HepG2 (cell line): ENCODE measurements around the gene TELO2. TPM values are rescaled to one million over a fixed set of nuclear protein-coding genes. Genes with fewer than 3 reads are reported as not detected.

Experiments used
- ATAC-seq: fragments of 200-7000 bp; cut with Tn5 transposase; 3 replicates; pipeline ENCODE4 v1.9.1; 2020; ENCODE audit warnings: mild to moderate bottlenecking, moderate library complexity
- BruUV-seq: library from RNA; stranded (reverse); fragments of 400-500 nt; replicated peaks from 2 replicates; lab custom pipeline; 2021; lab: Mats Ljungman, UMichigan
- CTCF ChIA-PET: fragments of 300-600 bp; formaldehyde crosslinking; extraction: SDS; loops from one replicate; lab custom pipeline; 2021; ENCODE audit warnings: low total read pairs, inconsistent platforms, low intra/inter-chr PET ratio; lab: Yijun Ruan, JAX
- POLR2A ChIA-PET: fragments of 350-600 bp; sonication (Branson Sonifier 250); formaldehyde crosslinking; loops from one replicate; lab custom pipeline; 2020; ENCODE audit warnings: antibody characterized with exemption, inconsistent platforms; lab: Yijun Ruan, JAX
- DNase-seq: peaks from one replicate; pipeline ENCODE4 v3.0.0-alpha.2; 2015; ENCODE audit warnings: low spot score
- FAIRE-seq: peaks from 3 replicates; lab custom pipeline; 2011; peaks lifted over from hg19 to GRCh38; lab: Jason Lieb, UNC
- H2AFZ ChIP-seq: one replicate; pipeline ENCODE4 v1.6.1; 2011; ENCODE audit warnings: low read length, inconsistent platforms
- H3K27ac ChIP-seq: fragments of 300-600 bp; 3 replicates; pipeline ENCODE4 v1.8.0; 2011; ENCODE audit warnings: mixed run types, mild to moderate bottlenecking, mixed read lengths, low read length, inconsistent platforms; ENCODE audit not compliant: insufficient read depth; ENCODE audit errors: extremely low read length
- H3K27me3 ChIP-seq, 2 experiments: fragments of 200-600 bp in 1 of 2; 2 replicates in 1 of 2; 3 replicates in 1 of 2; pipeline versions ENCODE4 v1.6.0 to v1.8.0; 2011; ENCODE audit warnings: low read length in 2 of 2, mild to moderate bottlenecking in 2 of 2, moderate library complexity in 2 of 2, inconsistent platforms in 1 of 2; ENCODE audit not compliant: insufficient read depth in 2 of 2, control insufficient read depth in 1 of 2
- H3K36me3 ChIP-seq, 2 experiments: fragments of 200-600 bp in 1 of 2; replicated peaks in 1 of 2; 2 replicates in 1 of 2; 3 replicates in 1 of 2; pipeline versions ENCODE4 v1.5.1 to v1.8.0; 2011; ENCODE audit warnings: low read length in 2 of 2, inconsistent platforms in 1 of 2; ENCODE audit not compliant: insufficient read depth in 2 of 2, control insufficient read depth in 1 of 2
- H3K4me1 ChIP-seq: 2 replicates; pipeline ENCODE4 v1.5.1; 2012; ENCODE audit warnings: low read length, inconsistent platforms; ENCODE audit not compliant: insufficient read depth
- H3K4me2 ChIP-seq: 2 replicates; pipeline ENCODE4 v1.6.0; 2011; ENCODE audit warnings: low read depth, low read length, inconsistent platforms
- H3K4me3 ChIP-seq, 3 experiments: fragments of 200-600 bp in 1 of 3; sonication (generic), shearing (Covaris generic) in 1 of 3; replicated peaks in 1 of 3; 2 replicates each; pipeline ENCODE4 v1.5.1; 2011 to 2016; ENCODE audit warnings: low read length in 3 of 3, inconsistent platforms in 2 of 3, low read depth in 2 of 3, mild to moderate bottlenecking in 2 of 3, control low read depth in 1 of 3, mixed read lengths in 1 of 3; ENCODE audit not compliant: insufficient read depth in 1 of 3
- H3K79me2 ChIP-seq: one replicate; pipeline ENCODE4 v1.6.1; 2011; ENCODE audit warnings: low read length, inconsistent platforms; ENCODE audit not compliant: insufficient read depth
- H3K9ac ChIP-seq: 2 replicates; pipeline ENCODE4 v1.6.0; 2011; ENCODE audit warnings: mild to moderate bottlenecking, low read depth, low read length, inconsistent platforms; ENCODE audit not compliant: insufficient read depth
- H3K9me3 ChIP-seq: 2 replicates; pipeline ENCODE4 v1.5.1; 2012; ENCODE audit warnings: mild to moderate bottlenecking, low read length
- H4K20me1 ChIP-seq: 2 replicates; pipeline ENCODE4 v1.6.0; 2011; ENCODE audit warnings: inconsistent platforms, mild to moderate bottlenecking, low read length, moderate library complexity; ENCODE audit not compliant: insufficient read depth
- ESRRA ChIP-seq: sonication (generic); formaldehyde crosslinking; IDR thresholded peaks from 2 replicates; pipeline ENCODE4 v1.5.1; 2020; ENCODE audit warnings: mild to moderate bottlenecking, low read depth, missing genetic modification reagents
- FOXA3 ChIP-seq: IDR thresholded peaks from 2 replicates; pipeline ENCODE4 v1.6.1; 2016; ENCODE audit warnings: missing genetic modification reagents, missing compliant biosample characterization
- HES4 ChIP-seq: sonication (generic); formaldehyde crosslinking; IDR thresholded peaks from 2 replicates; pipeline ENCODE4 v1.9.0; 2021; ENCODE audit warnings: mild to moderate bottlenecking, missing genetic modification reagents, borderline replicate concordance
- HMG20A ChIP-seq: IDR thresholded peaks from 2 replicates; pipeline ENCODE4 v1.6.1; 2016; ENCODE audit warnings: borderline replicate concordance
- KAT7 ChIP-seq: IDR thresholded peaks from 2 replicates; pipeline ENCODE4 v1.6.1; 2018; ENCODE audit warnings: borderline replicate concordance, missing compliant biosample characterization
- MAFF ChIP-seq: IDR thresholded peaks from 2 replicates; pipeline ENCODE4 v1.6.1; 2011; ENCODE audit warnings: low read depth, low read length, improper control_type of control experiment
- PHF8 ChIP-seq: sonication (generic); formaldehyde crosslinking; IDR thresholded peaks from 2 replicates; pipeline ENCODE4 v1.5.0; 2020; ENCODE audit warnings: missing genetic modification reagents
- SMYD3 ChIP-seq: sonication (generic); formaldehyde crosslinking; IDR thresholded peaks from 2 replicates; pipeline ENCODE4 v1.8.1; 2023; ENCODE audit warnings: mild to moderate bottlenecking, missing genetic modification reagents
- ZNF12 ChIP-seq: sonication (generic); formaldehyde crosslinking; IDR thresholded peaks from 2 replicates; pipeline ENCODE4 v1.5.0; 2020; ENCODE audit warnings: missing genetic modification reagents
- ZNF564 ChIP-seq: sonication (generic); formaldehyde crosslinking; IDR thresholded peaks from 2 replicates; pipeline ENCODE4 v1.8.1; 2023; ENCODE audit warnings: mild to moderate bottlenecking, missing genetic modification reagents
- ZNF616 ChIP-seq: sonication (generic); formaldehyde crosslinking; IDR thresholded peaks from 2 replicates; pipeline ENCODE4 v1.5.0; 2020; ENCODE audit warnings: low read depth, mild to moderate bottlenecking, missing genetic modification reagents
- ZNF772 ChIP-seq: sonication (generic); formaldehyde crosslinking; IDR thresholded peaks from 2 replicates; pipeline ENCODE4 v1.5.0; 2020; ENCODE audit warnings: mild to moderate bottlenecking, missing genetic modification reagents
- WGBS: methylation state at CpG from one replicate; pipeline ENCODE4 v1.1.6; 2017; ENCODE audit warnings: low lambda C conversion rate; 5-methylcytosine and 5-hydroxymethylcytosine counted together
- in situ Hi-C: cut with HindIII; loops from 2 replicates; pipeline ENCODE4 v1.10.0; 2017; ENCODE audit warnings: low pct_unique_long_range_greater_than_20kb; ENCODE audit not compliant: extremely low pct_ligation_motif_present
- intact Hi-C: fragments of 100-400 bp; cut with micrococcal nuclease; formaldehyde crosslinking; loops from one replicate; pipeline ENCODE4 v1.10.0; 2022; ENCODE audit not compliant: unreplicated experiment
- polyA plus RNA-seq, 8 experiments: library from polyadenylated mRNA; depleted of rRNA in 3 of 8; stranded (reverse) in 7 of 8; unstranded in 1 of 8; fragments of >200 nt; fragmentation: Illumina TruSeq in 4 of 8; extraction: Trizol in 4 of 8; gene quantifications; 2 replicates each; pipeline versions ENCODE4 v1.2.1 to v1.2.3, GENCODE V29; 2011 to 2016; ENCODE audit warnings: low read depth in 4 of 8, missing spikeins in 1 of 8, mixed read lengths in 1 of 8; ENCODE audit not compliant: insufficient read depth in 1 of 8
- total RNA-seq, 5 experiments: library from RNA; depleted of rRNA; stranded (reverse); fragments of >200 nt; fragmentation: Illumina TruSeq; extraction: Trizol; gene quantifications; 2 replicates each; pipeline ENCODE4 v1.2.3, GENCODE V29; 2016; ENCODE audit warnings: low read depth in 1 of 5
- TF ChIP-seq, protein P1 (sequence below): sonication (generic); formaldehyde crosslinking; IDR thresholded peaks from 2 replicates; pipeline ENCODE4 v1.5.0; 2020; ENCODE audit warnings: missing genetic modification reagents, mild to moderate bottlenecking, borderline replicate concordance

The TELO2 gene
- total and polyA plus RNA-seq, 2 of the 13 experiments (the other 11 are each of a cell fraction or from before 2014, with no cell fraction given), result 10.1 to 17.9 TPM

GRCh38 chr16:1459967-1460366 lies 33.2 kb upstream of the TELO2 start:
- BruUV-seq, result no TSS peak
- Histone ChIP-seq H2AFZ (no peak overlapping the region), H3K79me2 (no peaks in the 10 kb centered on the region), H3K4me2 (no peak overlapping the region)
- CTCF ChIA-PET, result no interaction called here
- POLR2A ChIA-PET, result no interaction called here
- no peak for DNase-seq
- TF ChIP-seq HES4 (no peak), HMG20A (CRISPR knock-in tag) (no peak), ZNF772 (CRISPR knock-in tag) (no peak), PHF8 (no peak), MAFF (no peak), ZNF616 (CRISPR knock-in tag) (no peak), ZNF12 (no peak), ZNF564 (no peak), ESRRA (CRISPR knock-in tag) (no peak), KAT7 (CRISPR knock-in tag) (no peak), SMYD3 (no peak), FOXA3 (no peak)
- TF ChIP-seq, protein P1, sequence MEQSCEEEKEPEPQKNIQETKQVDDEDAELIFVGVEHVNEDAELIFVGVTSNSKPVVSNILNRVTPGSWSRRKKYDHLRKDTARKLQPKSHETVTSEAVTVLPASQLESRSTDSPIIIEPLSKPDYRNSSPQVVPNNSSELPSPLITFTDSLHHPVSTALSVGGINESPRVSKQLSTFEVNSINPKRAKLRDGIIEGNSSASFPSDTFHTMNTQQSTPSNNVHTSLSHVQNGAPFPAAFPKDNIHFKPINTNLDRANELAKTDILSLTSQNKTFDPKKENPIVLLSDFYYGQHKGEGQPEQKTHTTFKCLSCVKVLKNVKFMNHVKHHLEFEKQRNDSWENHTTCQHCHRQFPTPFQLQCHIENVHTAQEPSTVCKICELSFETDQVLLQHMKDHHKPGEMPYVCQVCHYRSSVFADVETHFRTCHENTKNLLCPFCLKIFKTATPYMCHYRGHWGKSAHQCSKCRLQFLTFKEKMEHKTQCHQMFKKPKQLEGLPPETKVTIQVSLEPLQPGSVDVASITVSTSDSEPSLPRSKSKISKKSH, result no peak
- TF ChIP-seq, all 625 proteins: peak for 0
- Histone ChIP-seq H3K4me3 (no peak overlapping the region), H3K9ac (no peak overlapping the region), H3K4me1 (no peaks in the 10 kb centered on the region), H3K27ac (no peak overlapping the region), H3K27me3 (no peaks in the 10 kb centered on the region), H3K9me3 (no peaks in the 10 kb centered on the region), H3K36me3 (peaks cover 15 to 23% of the 10 kb centered on the region in 2 experiments; a peak in 3 of 5 replicates), H4K20me1 (no peaks in the 10 kb centered on the region)
- intact Hi-C loops, result no loop called here
- 93% methylated on average over 8 of the region's 10 CpGs for WGBS
- in situ Hi-C loops, result no loop called here
- ATAC-seq, result no peak
- FAIRE-seq, result no peak
